Kidney (tissue), 14 donors: ENCODE results near the gene TRIM25. TPM values are rescaled to one million over a fixed set of nuclear protein-coding genes. Genes with fewer than 3 reads are reported as not detected.
"Not testable (repeated sequence)": the region's sequence is repeated elsewhere in the genome, so short reads cannot be mapped to it uniquely, and the experiment has no call there.

Source experiments
- DNase-seq, 5 donors: peaks; one replicate each; pipeline ENCODE4 v3.0.0-alpha.2; 2013 to 2020
- FAIRE-seq: peaks from 2 replicates; lab custom pipeline; 2012; peaks lifted over from hg19 to GRCh38; lab: Jason Lieb, UNC
- H3K27ac ChIP-seq, 2 donors: one replicate each; pipeline ENCODE4 v1.7.0; 2013; ENCODE audit warnings: low read depth in 2 of 2, low read length in 2 of 2, inconsistent platforms in 1 of 2
- H3K27me3 ChIP-seq: one replicate; pipeline ENCODE4 v1.7.1; 2013; ENCODE audit warnings: low read length, inconsistent platforms; ENCODE audit not compliant: control insufficient read depth, insufficient read depth
- H3K36me3 ChIP-seq, 3 donors: one replicate each; pipeline versions ENCODE4 v1.7.0 to v1.7.1; 2013; ENCODE audit warnings: low read length in 3 of 3, control low read depth in 1 of 3, inconsistent platforms in 1 of 3; ENCODE audit not compliant: insufficient read depth in 3 of 3, control insufficient read depth in 2 of 3
- H3K4me1 ChIP-seq, 3 donors: one replicate each; pipeline versions ENCODE4 v1.7.0 to v1.7.1; 2013; ENCODE audit warnings: low read length in 3 of 3, inconsistent platforms in 1 of 3, low read depth in 1 of 3; ENCODE audit not compliant: control insufficient read depth in 2 of 3, insufficient read depth in 2 of 3
- H3K4me3 ChIP-seq, 3 donors: one replicate each; pipeline versions ENCODE4 v1.7.0 to v1.8.1; 2013; ENCODE audit warnings: low read length in 3 of 3, control low read depth in 1 of 3, inconsistent platforms in 1 of 3
- H3K9ac ChIP-seq, 3 donors: one replicate each; pipeline versions ENCODE4 v1.7.0 to v1.7.1; 2013; ENCODE audit warnings: low read length in 3 of 3, control low read depth in 1 of 3, inconsistent platforms in 1 of 3
- H3K9me3 ChIP-seq, 3 donors: one replicate each; pipeline versions ENCODE4 v1.7.0 to v1.7.1; 2013; ENCODE audit warnings: low read length in 3 of 3, control low read depth in 1 of 3, inconsistent platforms in 1 of 3; ENCODE audit not compliant: control insufficient read depth in 2 of 3, insufficient read depth in 1 of 3
- intact Hi-C: fragments of 100-400 bp; cut with DNase I; formaldehyde crosslinking; loops from one replicate; pipeline ENCODE4 v1.11.1; 2022
- polyA plus RNA-seq: library from polyadenylated mRNA; stranded (reverse); fragments of 350-450 nt; fragmentation: Illumina TruSeq; extraction: RNeasy Lipid Tissue Mini Kit (QIAGEN cat#74804); gene quantifications from one replicate; pipeline ENCODE4 v1.2.3, GENCODE V29; 2014; ENCODE audit warnings: low read depth, low replicate concordance; ENCODE audit not compliant: insufficient read depth
- total RNA-seq: library from RNA; stranded (reverse); fragmentation: NEBNext Ultra II Directional; extraction: Animal tissue kit (Norgen Biotek cat#: 25700); gene quantifications from one replicate; pipeline ENCODE4 v1.2.1, GENCODE V29; 2021
- TF ChIP-seq, protein P1 (sequence below): IDR thresholded peaks from 3 replicates; pipeline ENCODE4 v1.5.1; 2012; ENCODE audit warnings: mild to moderate bottlenecking, moderate library complexity, borderline replicate concordance; ENCODE audit not compliant: insufficient read depth; ENCODE audit errors: extremely low read depth
- donor health status: control.
- donor health status: control.
- donor health status: control.
- donor health status: control.
- donor health status: control.
- donor health status: DM: yes; HTN: yes; CAD: no.
- donor health status: Normal renal cell carcinoma (clear cell type).

The TRIM25 gene
- total and polyA plus RNA-seq, 2 donors from 2014 or later, result 8.4 to 62.3 TPM

DNA sequence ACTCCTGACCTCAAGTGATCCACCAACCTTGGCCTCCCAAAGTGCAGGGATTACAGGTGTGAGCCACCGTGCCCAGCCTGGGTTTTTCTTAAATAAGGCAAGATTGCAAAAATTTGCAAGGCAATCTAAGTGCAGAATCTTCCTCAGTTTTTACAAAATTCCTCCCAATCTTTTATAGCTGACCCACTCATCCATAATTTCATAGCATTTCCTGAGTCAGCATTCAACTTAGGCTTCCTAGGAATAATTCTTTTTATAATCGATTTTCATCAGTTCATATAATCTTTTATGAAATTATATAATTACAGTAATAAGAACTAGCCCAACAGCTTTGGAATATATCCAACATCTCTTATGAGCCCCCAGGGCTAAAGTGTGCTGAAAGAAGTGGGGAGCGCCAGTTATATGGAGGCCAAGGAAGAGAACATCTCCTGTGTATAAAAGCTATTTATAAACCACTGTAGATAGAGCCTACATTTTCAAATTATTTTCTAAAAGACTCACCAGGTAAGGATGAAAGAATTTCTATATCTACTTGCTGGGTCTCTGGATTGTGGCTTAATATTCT lies 32.2 kb upstream of the TRIM25 start:
- Histone ChIP-seq H3K9me3 (no peaks in the 10 kb centered on the region), H3K4me3 (no peak overlapping the region), H3K27ac (no peak overlapping the region), H3K4me1 (peaks cover 0 to 2% (median 0%) of the 10 kb centered on the region in 3 donors), H3K36me3 (peaks cover 4 to 24% (median 20%) of the 10 kb centered on the region in 3 donors), H3K27me3 (no peaks in the 10 kb centered on the region), H3K9ac (no peak overlapping the region)
- TF ChIP-seq, protein P1, sequence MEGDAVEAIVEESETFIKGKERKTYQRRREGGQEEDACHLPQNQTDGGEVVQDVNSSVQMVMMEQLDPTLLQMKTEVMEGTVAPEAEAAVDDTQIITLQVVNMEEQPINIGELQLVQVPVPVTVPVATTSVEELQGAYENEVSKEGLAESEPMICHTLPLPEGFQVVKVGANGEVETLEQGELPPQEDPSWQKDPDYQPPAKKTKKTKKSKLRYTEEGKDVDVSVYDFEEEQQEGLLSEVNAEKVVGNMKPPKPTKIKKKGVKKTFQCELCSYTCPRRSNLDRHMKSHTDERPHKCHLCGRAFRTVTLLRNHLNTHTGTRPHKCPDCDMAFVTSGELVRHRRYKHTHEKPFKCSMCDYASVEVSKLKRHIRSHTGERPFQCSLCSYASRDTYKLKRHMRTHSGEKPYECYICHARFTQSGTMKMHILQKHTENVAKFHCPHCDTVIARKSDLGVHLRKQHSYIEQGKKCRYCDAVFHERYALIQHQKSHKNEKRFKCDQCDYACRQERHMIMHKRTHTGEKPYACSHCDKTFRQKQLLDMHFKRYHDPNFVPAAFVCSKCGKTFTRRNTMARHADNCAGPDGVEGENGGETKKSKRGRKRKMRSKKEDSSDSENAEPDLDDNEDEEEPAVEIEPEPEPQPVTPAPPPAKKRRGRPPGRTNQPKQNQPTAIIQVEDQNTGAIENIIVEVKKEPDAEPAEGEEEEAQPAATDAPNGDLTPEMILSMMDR, result no peak
- DNase-seq (no peak), FAIRE-seq (no peak)
- intact Hi-C loops, result loop anchor here (10.0 kb wide), 1 partner anchor 121 kb away; no protein-coding TSS in a partner anchor

- Histone ChIP-seq H3K36me3 (peaks cover 3 to 18% (median 13%) of the 10 kb centered on the region in 3 donors), H3K9ac (no peak overlapping the region), H3K9me3 (no peaks in the 10 kb centered on the region), H3K27ac (no peak overlapping the region), H3K27me3 (no peaks in the 10 kb centered on the region), H3K4me3 (no peak overlapping the region), H3K4me1 (no peaks in the 10 kb centered on the region)
- no peak for DNase-seq
- intact Hi-C loops, result loop anchor here (10.0 kb wide), 1 partner anchor 119 kb away; no protein-coding TSS in a partner anchor
- TF ChIP-seq, protein P1, result no peak
- FAIRE-seq, result no peak
These were observed 29.8 kb upstream of the TRIM25 start for GRCh38 chr17:56943505-56944125.

DNA sequence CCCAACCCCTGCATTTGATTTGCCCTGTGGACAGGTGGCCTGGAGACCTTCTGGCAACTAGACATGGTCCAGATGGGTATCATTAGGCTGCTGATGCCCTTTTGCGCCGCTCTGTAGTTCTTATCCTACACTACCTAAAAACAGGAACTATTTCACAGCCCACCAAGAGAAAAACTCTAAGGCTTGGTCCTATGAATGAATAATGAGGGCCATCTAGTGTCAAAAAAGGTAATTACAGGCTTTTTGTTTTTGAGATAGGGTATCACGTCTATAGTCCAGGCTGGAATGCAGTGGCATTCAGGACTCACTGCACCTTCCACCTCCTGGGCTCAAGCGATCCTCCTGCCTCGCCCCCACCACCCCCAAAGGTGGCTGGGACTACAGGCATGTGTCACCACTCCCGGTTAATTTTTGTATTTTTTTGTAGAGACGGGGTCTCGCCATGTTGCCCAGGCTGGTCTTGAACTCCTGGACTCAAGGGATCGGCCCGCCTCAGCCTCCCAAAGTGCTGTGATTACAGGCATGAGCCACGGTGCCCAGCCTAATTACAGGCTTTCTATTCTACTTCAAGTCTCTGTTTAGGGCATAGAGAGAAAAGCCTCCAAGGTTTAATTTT lies 26.1 kb upstream of the TRIM25 start:
- FAIRE-seq (no peak), DNase-seq (peak in 2 of 5 donors; percentile 77 to 80)
- Histone ChIP-seq H3K9ac (no peak overlapping the region), H3K9me3 (no peaks in the 10 kb centered on the region), H3K27me3 (no peaks in the 10 kb centered on the region), H3K4me1 (no peaks in the 10 kb centered on the region), H3K27ac (no peak overlapping the region), H3K36me3 (peaks cover 7 to 25% (median 17%) of the 10 kb centered on the region in 3 donors), H3K4me3 (no peak overlapping the region)
- intact Hi-C loops, result loop anchor here (10.0 kb wide), 1 partner anchor 115 kb away; no protein-coding TSS in a partner anchor
- TF ChIP-seq, protein P1, result peak; percentile 62

DNA sequence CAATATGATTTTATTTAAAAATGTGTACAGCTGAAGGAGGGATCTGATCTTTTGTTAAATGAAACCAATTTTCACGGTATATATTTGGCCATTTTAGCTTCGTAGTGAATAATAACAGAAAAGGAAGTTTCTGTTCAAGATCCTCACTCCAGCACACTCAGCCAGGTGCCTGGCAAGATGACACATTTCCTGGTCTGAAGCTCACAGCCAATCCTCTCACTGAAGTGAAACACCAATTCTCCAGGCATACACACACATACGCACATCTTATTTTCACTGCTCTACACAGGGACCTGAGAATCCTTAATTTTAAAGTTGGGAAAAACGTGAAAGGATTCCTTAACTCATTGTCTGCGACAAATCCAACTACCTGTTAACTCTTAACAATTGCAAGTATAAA lies 24.4 kb upstream of the TRIM25 start:
- H3K4me3 ChIP-seq, H3K27me3 ChIP-seq, intact Hi-C loops, H3K9ac ChIP-seq, H3K4me1 ChIP-seq, DNase-seq, H3K27ac ChIP-seq, H3K9me3 ChIP-seq, FAIRE-seq: not testable (repeated sequence)
- H3K36me3 ChIP-seq, result peaks cover 11 to 18% (median 13%) of the 10 kb centered on the region in 3 donors
